Nasal cavity respiratory epithelium epithelial cell of viscerocranial mucosa (primary cell): ENCODE results near the gene ZNF107. TPM values are rescaled to one million over a fixed set of nuclear protein-coding genes. Genes with fewer than 3 reads are reported as not detected.

ENCODE experiments used
- total RNA-seq: library from RNA; depleted of rRNA; stranded (reverse); fragments of >200 nt; gene quantifications from 2 replicates; pipeline ENCODE4 v1.2.3, GENCODE V29; 2014

Gene ZNF107
- total RNA-seq: 0.34 and 3.1 TPM in 2 replicates

GRCh38 chr7:64665980-64666662 lies at the start of gene ZNF107:
ZNF107 (plus strand) TSS chr7:64666133; CDS start chr7:64666283, 150 bp downstream.

Other genes starting within 250 kb of the ZNF107 start
- 6.5 and 14.7 TPM in 2 replicates for gene ZNF680, start 103.1 kb upstream of the ZNF107 start, total RNA-seq
- 6.2 and 15.7 TPM in 2 replicates for gene ZNF138, start 128.3 kb downstream of the ZNF107 start, total RNA-seq
- gene ZNF273, start 237.1 kb downstream of the ZNF107 start, total RNA-seq: 2.1 and 6.8 TPM in 2 replicates